Cerebellar cortex (tissue), 1 donor: ENCODE data around the gene KRTAP5-9.
"Not testable (repeated sequence)": the region's sequence is repeated elsewhere in the genome, so short reads cannot be mapped to it uniquely, and the experiment has no call there.

Source experiments
- DNase-seq: peaks from one replicate; pipeline ENCODE4 v3.0.0-alpha.2; 2015; ENCODE audit warnings: low spot score

Gene KRTAP5-9, protein sequence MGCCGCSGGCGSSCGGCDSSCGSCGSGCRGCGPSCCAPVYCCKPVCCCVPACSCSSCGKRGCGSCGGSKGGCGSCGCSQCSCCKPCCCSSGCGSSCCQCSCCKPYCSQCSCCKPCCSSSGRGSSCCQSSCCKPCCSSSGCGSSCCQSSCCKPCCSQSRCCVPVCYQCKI

DNA sequence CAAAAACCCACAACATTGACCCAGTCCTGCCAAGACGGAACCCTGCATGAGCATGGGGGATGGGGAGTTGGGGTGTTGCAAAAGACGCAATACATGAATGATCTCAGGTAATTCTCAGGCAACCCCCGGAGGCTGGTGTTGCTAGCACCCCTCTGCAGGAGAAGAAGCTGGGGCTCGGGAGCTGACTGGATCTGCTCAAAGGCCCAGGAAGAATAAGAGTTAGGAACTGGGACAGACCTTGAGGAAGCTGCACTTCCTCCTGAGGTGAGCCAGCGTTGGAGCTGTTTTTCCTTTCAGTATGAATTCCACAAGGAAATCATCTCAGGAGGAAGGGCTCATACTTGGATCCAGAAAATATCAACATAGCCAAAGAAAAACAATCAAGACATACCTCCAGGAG lies at the start of gene KRTAP5-9:
Gene KRTAP5-9, plus strand, starts transcription at position 301 of the 400 bp plus-strand sequence. CDS start 238 bp downstream, outside the sequence.
- DNase-seq = no peak

DNA sequence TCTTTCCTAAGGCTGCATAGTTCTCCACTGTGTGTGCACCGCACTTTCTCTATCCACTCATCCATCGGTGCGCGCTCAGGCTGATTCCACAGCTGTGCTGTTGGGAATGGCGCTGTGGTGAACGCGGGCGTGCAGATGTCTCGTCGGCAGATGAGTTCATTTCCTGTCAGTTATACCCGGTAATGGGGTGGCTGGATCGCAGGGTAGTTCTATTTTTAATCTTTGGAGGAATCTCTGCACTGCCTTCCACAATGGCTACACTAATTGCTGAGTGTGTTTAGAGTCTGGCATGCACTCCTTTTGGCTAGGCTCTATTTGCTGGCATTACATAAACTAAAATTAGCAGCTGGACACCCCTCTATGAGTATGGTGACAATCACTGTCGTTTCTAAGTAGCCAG lies 49.1 kb upstream of the KRTAP5-9 start:
- no peak for DNase-seq

DNA sequence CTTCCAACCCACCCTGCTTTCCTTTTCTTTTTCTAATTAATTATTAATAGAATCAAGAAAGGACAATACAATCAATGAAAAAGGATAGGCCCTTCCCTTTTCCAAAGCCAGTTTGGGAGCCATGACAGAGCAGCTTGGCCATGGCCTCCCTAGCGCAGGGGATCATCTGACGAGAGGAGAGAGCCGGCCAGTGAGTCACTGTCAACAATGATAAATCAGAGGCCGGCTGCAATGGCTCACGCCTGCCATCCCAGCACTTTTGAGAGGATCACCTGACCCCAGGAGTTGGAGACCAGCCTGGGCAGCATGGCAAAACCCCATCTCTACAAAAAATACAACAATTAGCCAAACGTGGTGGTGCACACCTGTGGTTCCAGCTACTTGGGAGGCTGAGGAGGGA lies 48.7 kb upstream of the KRTAP5-9 start:
- DNase-seq = no peak

DNA sequence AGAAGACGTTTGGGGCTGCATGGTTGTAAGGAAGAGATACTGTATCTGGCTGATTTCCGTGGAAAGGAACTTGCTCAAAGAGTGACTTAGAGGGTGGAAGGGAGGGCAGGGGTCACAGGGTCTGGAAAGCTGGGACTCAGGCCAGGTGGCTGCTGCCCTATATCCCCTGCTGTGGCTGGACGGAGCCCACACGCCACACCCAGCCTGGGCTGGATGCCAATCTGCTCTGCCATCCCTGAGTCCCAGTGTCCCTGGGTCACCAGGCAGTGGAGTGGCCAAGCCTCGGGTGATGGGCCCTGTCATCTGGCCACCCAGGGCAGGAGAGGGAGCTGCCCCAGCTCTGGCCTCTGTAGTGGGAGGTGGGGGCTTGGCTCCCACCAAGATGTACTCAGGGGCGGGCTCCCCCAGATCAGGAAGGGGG lies 47.6 kb upstream of the KRTAP5-9 start:
- DNase-seq = peak; percentile 0

DNA sequence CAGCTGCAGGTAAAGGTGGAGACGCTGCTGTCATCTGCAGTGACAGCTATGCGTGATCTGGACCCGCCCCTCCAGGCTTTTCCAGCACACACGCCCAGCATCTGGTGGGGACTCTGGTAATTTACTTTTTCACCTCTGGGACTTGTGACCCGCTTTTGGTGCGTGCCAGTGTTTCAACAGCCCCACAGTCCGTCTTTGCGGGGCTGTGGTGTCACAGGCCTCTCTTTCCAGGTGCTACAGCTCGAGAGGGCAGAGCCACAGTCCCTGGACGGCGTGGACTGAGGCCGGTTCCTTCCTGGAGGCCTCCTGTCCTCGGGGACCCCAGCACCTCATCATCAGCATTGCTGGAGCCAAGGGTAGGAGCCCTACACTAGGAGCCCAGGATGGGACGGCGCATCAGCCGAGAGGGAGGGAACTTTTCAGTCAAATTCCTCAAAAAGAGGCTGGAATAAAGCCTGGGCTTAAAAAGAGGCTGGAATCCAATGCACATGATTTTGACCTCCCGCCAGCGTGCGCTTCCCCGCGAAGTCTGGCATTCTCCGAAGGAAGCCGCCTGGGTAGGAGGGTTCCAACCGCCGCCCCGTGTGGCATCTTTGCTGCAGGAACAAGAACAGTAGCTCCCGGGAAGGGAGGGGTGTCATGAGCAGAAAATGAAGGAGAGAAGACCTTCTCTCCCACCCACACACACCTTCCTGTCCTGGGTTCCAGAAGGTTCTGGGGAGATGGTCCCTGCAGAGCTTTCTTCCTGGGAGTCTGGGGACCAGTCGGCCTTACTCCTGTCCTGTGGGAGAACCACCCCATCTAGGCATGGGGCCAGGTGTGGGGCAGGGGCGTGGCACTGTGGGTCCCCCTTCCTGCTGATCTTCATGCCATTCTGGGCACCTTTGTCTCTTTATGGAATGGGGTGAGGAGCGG lies 46.9 kb upstream of the KRTAP5-9 start:
- DNase-seq = no peak

DNA sequence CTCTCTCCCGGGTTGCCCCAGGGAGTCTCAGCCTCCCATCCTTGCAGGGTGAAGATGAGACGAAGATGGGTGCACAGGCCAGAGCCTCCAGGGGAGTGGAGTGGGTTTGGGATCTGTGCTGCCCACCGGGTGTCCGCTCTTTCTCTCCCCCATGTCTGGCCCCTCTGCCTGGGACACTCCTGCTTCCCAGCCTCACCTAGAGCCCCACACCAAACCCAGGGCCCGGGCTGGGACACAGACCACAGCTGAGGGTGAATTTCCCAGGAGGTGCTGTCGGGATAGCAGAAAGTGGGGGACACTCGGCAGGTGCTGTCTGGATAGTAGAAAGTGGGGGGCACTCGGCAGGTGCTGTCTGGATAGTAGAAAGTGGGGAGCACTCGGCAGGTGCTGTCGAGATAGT lies 46.2 kb upstream of the KRTAP5-9 start:
- no peak for DNase-seq

DNA sequence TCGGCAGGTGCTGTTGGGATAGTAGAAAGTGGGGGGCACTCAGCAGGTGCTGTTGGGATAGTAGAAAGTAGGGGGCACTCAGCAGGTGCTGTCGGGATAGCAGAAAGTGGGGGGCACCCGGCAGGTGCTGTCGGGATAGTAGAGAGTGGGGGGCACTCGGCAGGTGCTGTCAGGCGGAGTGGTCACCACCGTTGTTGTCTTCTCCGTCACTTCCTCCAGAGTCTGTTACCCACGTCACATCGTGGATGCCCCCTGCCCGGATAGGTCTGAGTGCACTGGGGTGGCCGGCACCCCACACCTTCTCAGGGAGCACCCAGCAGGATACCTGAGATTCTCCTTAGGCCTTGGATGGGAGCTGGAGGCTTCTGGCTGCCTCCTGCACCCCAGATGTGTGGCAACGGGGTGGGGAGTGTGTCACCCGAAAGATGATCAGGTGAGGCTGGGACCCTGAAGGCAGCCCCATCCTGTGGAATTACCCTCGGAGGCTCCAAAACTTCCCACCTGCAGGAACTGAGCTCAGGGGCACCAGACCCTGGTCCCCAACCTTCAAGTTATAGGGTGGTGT lies 45.3 kb upstream of the KRTAP5-9 start:
- DNase-seq = no peak

DNA sequence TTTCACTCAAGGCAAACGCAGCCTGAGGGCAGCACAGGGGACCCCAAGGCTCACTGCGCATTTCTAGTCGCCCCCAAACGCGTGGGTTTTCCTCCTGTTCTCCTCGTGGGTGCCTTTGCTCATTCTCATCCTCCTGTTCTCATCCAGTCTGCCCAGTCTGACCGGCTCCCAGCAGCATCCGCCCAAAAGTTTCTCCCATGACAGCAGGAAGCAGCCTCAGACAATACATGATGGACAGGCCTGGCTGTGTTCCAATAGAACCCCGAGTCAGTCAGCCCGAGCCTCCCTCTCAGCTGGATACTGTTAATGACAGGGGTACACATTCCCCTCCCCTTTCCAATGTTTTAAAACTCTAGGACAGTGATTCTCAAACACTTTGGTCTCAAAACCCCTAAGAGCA lies 43.7 kb upstream of the KRTAP5-9 start:
- DNase-seq = no peak

DNA sequence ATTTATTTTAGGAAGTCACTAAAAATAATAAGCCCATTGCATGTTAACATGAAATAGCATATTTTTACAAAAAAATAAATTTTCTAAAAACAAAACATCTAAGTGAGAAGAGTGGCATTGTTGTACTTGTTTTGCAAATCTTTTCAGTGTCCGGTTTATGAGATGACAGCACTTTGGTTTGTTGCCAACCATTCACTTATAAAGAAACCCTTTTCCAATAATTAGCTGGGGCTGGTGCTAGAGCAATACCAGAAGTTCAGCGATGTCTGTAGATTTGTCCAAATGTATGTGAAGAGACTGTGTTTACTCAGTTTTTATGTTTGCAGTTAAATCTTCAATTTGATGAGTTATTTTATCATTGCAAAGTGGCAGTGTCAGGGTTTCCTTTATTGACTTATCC lies 43.2 kb upstream of the KRTAP5-9 start:
- no peak for DNase-seq

DNA sequence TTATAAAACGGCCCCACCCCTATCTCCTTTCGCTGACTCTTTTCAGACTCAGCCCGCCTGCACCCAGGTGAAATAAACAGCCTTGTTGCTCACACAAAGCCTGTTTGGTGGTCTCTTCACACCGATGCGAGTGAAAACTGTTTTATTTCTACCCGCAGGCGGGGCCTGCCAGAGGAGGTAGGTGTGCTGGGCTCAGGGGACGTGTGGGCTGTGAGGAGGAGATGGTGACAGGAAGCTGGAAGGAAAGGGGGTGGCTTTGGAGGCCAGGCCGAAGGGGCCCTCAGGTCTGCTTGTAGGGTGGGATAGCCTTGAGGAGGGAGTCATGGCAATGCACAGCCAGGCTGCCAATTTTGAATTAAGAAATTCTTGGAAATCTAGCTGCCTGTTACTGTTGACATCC lies 42.4 kb upstream of the KRTAP5-9 start:
- DNase-seq = no peak

DNA sequence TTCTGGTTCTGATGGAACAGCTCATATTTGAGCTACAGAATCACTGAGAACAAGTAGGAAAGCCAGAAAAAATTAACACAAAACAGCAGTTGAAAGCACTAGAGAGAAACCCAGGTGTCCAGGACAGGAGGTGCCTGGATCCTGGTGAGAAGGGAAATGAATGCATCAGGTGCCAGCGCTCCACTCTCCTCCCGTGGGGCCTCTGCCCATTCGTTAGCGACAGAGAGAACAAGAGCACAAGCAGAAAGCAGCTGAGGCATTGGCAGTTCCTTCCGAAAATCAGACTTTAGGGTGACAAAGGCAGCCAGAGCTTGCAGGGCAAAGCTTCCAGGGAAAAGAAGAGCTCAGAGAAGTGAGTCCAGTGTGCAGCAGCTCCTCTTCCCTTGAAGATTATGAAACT lies 41.1 kb upstream of the KRTAP5-9 start:
- DNase-seq = no peak

DNA sequence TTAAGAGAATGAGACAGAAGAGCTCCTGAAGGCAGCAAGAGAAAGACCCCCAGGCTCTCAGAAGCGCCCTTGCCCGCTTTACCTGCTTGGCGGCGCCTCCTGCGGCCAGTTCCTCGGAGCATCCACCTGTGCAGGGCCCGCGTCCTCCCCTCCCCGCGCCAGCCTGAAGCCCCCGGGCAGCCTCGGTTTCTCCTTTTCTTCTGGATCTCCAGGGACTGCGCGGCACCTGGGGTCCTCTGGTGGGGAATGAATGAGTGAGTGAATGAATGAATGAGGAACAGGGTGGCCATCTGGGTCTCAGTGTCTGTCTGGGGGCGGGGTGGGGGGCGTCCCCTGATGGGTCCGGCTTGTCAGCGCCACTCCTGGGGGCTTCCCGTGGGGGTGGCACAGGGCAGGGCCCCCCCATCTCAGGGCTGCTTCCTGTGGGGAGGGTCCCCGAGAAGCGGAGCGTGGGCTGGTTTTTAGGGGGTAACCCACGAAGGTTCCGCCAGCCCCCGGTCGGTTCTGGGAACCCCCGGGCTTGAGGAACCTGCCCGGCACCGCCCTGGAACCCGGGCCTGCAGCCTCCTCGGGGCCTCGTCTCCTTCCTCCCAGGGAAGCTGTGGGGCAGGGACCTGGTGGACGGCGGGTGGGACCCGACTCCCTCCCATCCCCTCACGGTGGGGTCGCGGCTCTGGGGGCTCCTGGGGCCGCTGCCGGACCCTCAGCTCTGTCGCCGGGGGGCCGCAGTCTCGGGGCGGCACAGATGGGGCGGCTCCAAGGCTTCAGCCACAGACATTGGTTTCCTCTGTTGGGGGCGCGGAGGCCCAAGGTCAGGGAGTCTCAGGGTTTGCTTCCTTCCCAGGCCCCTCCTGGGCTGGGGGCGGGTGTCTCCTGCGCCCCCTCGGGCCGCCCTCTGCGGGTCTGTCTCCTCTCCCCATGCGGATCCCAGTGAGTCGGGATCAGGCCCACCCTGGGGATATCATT lies 29.4 kb upstream of the KRTAP5-9 start:
- DNase-seq = no peak

DNA sequence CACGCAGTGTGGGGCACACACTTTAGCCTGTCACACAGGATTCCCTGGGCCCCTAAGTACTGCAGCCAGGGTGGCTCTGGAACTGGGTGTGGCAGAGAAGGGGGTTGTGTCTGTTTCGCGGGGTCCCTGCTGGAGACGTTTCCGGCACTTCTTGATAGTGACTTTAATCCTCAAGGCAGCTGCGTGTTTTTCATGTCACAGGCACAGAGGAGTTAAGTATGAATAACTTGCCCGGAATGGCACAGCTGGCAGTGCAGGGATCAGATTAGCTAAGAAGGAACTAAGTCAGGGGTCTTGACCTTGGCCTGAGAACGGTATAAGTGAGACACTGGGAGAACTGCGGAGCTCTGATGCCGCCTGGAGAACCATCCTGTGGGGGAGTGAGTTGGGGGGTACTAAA lies 28.7 kb upstream of the KRTAP5-9 start:
- no peak for DNase-seq

DNA sequence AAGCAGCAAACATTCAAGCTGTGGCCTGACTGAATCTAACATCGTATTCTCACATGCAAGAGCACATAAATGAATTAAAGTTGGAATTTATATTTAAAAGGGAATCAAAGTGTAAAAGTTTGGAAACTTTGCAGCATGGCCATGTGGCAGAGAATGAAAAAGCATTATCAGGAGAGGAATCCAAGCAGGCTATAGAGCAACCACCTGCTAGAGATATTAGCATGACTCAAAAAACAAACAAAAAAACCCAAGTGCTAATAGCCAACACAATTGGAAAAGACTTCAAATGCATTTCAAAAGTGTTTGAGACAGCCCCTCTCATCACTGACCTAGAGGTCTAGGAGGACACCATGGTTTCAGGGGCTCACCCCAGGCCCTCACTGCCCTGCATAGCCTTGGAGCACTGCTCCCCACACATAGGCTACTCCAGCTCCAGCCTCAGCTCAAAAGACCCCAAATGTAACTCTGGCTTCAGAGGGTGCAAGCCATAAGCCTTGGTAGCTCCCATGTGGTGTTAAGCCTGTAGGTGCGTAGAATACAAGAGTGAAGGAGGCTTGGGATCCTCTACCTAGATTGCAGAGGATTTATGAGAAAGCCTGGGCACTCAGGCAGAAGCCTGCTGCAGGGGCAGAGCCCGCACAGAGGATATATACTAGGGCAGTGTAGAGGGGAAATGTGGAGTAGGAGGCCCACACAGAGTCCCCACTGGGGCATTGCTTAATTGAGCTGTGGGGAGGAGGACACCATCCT lies 22.9 kb upstream of the KRTAP5-9 start:
- DNase-seq = no peak

DNA sequence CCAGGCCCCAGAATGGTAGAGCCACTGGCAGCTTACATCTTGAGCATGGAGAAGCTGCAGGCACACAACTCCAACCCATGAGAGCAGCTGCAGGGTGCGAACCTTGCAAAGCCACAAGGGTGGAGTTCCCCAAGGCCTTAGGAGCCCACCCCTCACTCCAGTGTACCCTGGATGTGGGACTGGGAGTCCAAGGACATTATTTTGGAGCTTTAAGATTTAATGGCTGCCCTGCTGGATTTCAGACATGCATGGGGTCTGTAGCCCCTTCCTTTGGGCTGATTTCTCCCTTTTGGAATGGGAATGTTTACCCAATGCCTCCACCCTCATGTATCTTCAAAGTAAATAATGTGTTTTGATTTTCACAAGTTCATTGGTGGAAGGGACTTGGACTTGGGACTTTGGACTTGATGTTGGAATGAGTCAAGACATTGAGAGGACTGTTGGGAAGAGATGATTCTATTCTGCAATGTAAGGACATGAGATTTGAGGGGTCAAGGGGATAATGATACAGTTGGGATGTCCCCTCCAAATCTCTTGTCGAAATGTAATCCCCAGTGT lies 22.2 kb upstream of the KRTAP5-9 start:
- DNase-seq = no peak

DNA sequence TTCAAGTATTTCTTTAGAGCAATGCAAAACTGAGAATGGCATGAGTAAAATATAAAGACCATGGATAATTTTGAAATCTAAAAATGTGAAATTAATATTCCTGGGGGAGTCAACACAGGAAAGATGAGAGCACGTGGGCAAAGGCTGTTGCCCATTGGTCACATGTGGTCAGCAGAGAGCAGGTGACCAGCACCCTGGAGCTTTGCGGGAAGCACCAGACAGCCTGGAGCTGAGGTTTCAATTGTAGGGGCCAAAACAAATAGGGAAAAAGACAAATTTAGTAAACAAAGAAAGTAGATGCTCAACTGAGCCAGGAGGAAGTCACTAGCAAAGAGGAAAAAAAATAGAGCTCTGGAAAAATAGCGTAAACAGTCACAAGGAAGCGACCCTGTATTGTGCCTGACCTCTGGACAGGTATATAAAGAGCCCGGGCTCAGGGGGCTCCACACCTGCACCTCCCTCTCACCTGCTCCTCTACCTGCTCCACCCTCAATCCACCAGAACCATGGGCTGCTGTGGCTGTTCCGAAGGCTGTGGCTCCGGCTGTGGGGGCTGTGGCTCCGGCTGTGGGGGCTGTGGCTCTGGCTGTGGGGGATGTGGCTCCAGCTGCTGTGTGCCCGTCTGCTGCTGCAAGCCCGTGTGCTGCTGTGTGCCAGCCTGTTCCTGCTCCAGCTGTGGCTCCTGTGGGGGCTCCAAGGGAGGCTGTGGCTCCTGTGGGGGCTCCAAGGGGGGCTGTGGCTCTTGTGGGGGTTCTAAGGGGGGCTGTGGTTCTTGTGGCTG lies 21.2 kb upstream of the KRTAP5-9 start, which contains the start of gene KRTAP5-7:
Gene KRTAP5-7, plus strand, starts transcription at position 472 of the 780 bp plus-strand sequence. Its CDS starts 34 bp downstream, at position 506.
- not testable (repeated sequence) for DNase-seq

DNA sequence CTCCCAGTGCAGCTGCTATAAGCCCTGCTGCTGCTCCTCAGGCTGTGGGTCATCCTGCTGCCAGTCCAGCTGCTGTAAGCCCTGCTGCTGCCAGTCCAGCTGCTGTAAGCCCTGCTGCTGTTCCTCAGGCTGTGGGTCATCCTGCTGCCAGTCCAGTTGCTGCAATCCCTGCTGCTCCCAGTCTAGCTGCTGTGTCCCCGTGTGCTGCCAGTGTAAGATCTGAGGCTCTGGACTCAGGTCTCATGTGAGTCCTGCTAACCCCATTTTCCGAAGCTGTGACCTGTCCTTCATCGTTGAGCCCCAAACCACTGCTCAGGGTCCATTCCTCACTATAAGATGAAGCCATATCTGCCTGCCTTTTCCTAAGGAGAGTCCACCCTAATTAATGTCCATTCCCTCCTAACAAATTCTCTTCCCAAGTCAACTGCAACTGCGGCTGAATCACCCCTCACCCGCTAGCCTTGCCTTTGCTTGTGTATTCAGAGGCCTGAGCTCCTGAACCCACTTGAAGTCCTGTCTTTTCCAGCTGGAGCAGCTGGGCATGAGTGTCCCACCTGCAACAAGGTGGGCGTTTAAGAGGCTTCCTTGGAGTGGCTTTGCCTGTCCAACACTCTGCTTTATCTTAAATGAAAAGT lies 20.5 kb upstream of the KRTAP5-9 start:
- DNase-seq = no peak

DNA sequence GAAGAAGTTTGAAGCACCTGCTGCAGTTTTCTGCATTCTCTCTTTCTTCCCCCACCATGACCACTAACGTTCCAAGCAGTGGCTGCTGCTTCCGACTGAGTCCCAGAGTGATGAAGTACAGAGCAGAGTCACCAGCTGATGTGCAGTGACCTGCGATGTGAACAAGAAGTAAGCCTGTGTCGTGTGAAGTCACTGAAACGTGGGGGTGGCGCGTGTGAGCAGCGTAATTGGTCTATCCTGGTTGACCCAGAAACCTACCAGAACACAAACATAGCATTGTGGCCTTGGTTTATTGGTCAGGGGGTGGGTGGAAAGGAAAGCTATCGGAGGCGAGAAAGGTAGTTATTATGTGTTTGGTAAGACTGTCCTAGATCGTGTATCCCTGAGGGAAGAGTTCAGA lies 17.6 kb upstream of the KRTAP5-9 start:
- no peak for DNase-seq

DNA sequence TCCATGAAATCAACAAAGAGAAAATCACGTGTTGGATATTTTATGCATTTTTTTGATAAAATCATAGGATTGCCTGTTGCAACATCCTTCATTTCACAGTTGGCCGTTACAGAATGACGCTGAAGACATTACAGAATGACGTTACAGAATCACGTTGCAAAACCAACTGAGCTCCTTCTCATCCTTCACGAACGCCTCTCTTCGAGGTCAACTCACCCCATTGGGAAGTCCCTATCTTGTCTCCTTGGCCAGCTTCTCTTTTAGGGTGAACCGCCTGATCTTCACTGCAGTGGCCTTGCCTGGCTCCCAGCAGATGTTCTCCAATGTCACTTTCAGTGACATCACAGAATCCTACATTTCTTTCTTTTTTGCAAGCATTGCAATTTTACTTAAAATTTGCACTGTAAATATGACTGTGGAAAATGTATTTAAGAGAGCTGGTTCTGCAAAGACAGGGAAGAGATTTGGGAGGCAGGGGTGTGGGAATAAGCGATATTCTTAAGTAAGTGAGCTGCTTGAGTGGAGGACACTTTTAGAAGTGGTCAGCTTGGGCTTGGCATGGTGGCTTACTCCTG lies 16.1 kb upstream of the KRTAP5-9 start:
- DNase-seq = no peak
